ENCODE results near the gene RNF32.

The RNF32 gene

DNA sequence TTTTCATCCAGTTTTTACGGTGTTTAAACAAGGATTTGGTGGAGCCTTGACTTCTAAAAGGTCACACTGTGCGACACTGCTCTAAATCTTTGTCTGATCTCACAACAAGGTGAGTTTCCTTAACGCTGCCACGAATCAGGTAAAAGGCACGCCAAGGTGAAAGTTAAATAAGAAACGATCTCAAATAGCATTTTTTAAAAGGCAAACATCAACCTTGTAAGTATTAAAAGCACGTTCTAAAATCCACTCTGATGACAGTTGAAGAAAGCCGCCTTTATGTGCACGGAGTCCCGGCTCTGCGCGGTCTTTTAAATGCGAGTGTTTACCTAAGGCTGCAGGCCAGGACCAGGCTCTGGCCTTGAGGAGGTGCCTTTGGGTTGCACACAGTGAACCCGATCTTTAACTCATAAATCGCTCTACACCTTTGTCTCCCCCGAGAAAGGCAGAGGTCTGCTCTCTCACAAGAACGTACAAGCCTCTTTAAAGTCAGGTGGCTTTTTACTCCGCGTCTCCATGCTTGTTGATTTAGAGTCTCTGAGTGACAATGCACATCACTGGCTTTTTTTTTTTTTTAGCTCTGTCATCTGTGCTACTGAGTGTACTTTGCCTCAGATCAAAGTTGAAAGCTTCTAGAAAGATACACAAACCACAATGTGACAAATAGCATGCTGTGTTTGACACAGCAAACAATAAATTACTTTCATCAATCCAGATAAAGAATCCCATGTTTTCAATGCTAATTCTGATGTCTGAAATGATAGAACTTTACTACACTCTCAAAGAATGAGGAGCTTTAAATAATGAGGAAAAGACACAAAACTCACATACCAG lies 25.9 kb upstream of the RNF32 start:
- Histone ChIP-seq H3K4me1 (ENCODE audit: insufficient read depth, low read length, severe bottlenecking) (no peaks in the 10 kb centered on the region), H2AFZ (ENCODE audit: low read length) (no peak overlapping the region), H3K4me2 (ENCODE audit: low read length) (no peak overlapping the region), H3K36me3 (ENCODE audit: insufficient read depth, low read length) (no peaks in the 10 kb centered on the region), H3K79me2 (ENCODE audit: insufficient read depth, low read length) (no peaks in the 10 kb centered on the region), H3K9me2 (ENCODE audit: low read depth, low read length) (no peaks in the 10 kb centered on the region), H3K9ac (ENCODE audit: low read length) (no peak overlapping the region), H3K27ac (ENCODE audit: low read depth, low read length, poor library complexity, severe bottlenecking) (no peak overlapping the region), H4K20me1 (ENCODE audit: insufficient read depth, low read length) (no peaks in the 10 kb centered on the region), H3K4me3 (ENCODE audit: low read depth, low read length, poor library complexity, severe bottlenecking) (no peak overlapping the region), H3K27me3 (ENCODE audit: insufficient read depth, low read length) (peaks cover 6% of the 10 kb centered on the region), H3K9me3 (ENCODE audit: low read length) (no peaks in the 10 kb centered on the region), H3F3A (ENCODE audit: insufficient read depth, low read length) (no peaks in the 10 kb centered on the region)
- TF ChIP-seq EZH2 (IDR thresholded peaks at IDR 0.05; ENCODE audit: borderline replicate concordance, low read length): no peak
- TF ChIP-seq, protein P1, sequence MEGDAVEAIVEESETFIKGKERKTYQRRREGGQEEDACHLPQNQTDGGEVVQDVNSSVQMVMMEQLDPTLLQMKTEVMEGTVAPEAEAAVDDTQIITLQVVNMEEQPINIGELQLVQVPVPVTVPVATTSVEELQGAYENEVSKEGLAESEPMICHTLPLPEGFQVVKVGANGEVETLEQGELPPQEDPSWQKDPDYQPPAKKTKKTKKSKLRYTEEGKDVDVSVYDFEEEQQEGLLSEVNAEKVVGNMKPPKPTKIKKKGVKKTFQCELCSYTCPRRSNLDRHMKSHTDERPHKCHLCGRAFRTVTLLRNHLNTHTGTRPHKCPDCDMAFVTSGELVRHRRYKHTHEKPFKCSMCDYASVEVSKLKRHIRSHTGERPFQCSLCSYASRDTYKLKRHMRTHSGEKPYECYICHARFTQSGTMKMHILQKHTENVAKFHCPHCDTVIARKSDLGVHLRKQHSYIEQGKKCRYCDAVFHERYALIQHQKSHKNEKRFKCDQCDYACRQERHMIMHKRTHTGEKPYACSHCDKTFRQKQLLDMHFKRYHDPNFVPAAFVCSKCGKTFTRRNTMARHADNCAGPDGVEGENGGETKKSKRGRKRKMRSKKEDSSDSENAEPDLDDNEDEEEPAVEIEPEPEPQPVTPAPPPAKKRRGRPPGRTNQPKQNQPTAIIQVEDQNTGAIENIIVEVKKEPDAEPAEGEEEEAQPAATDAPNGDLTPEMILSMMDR (IDR thresholded peaks at IDR 0.05; ENCODE audit: low read length): no peak

DNA sequence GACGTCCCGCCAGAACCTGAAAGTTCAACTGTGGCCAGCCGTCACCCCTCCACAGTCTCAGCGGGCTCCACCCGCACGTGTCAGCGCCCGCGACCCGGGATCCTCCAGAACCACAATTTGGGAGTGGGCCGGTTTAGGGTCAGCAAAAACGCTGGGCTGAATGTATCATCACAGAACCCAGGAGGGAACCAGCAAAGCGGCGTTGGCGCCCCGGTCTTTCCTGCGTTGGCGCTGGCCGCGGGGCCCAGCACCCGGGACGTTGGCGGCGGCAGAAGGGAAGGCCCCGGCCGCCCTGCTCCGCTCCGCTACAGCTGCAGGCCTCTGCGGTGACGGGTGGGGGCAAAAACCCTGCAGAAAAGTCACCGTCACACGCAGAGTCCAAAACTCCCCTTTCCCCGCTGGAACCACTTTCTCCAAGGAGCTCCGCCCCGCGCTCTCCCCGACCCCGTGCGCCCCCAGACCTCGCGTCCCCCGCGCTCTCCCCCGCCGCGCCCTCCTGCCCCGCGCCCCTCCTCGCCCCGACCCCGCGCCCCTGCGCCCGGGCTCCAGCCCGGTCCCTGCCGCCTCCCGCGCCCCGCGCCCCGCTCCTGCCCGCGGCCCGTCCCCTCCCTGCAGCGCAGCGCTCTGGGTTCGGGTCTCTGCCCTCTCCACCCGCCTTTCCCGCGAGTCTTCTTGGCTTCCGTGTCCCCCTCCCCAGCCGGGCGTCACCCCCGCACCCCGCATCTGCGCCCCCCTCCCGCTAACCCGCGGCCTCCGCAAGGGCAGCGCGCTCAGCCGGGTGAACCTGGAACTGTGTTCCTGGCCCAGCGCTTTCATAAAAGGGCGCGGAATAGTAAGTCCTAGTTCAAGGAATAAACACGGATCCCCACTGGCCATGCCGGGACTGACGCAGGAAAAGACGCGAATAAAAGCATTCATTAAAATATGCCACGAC lies 24.0 kb upstream of the RNF32 start:
- Histone ChIP-seq H2AFZ (ENCODE audit: low read length) (no peak overlapping the region), H3K27ac (ENCODE audit: low read depth, low read length, poor library complexity, severe bottlenecking) (no peak overlapping the region), H3K9ac (ENCODE audit: low read length) (no peak overlapping the region), H3K4me2 (ENCODE audit: low read length) (no peak overlapping the region), H3K9me2 (ENCODE audit: low read depth, low read length) (no peaks in the 10 kb centered on the region), H3K4me1 (ENCODE audit: insufficient read depth, low read length, severe bottlenecking) (no peaks in the 10 kb centered on the region), H3K27me3 (ENCODE audit: insufficient read depth, low read length) (peaks cover 6% of the 10 kb centered on the region), H3F3A (ENCODE audit: insufficient read depth, low read length) (no peaks in the 10 kb centered on the region), H3K4me3 (ENCODE audit: low read depth, low read length, poor library complexity, severe bottlenecking) (no peak overlapping the region), H4K20me1 (ENCODE audit: insufficient read depth, low read length) (no peaks in the 10 kb centered on the region), H3K79me2 (ENCODE audit: insufficient read depth, low read length) (no peaks in the 10 kb centered on the region), H3K9me3 (ENCODE audit: low read length) (0 out of 2 replicates have a peak, but pooled peaks cover 4% of the 10 kb centered on the region), H3K36me3 (ENCODE audit: insufficient read depth, low read length) (no peaks in the 10 kb centered on the region)
- TF ChIP-seq, protein P1 (IDR thresholded peaks at IDR 0.05; ENCODE audit: low read length): no peak
- no peak for TF ChIP-seq EZH2 (IDR thresholded peaks at IDR 0.05; ENCODE audit: borderline replicate concordance, low read length)

DNA sequence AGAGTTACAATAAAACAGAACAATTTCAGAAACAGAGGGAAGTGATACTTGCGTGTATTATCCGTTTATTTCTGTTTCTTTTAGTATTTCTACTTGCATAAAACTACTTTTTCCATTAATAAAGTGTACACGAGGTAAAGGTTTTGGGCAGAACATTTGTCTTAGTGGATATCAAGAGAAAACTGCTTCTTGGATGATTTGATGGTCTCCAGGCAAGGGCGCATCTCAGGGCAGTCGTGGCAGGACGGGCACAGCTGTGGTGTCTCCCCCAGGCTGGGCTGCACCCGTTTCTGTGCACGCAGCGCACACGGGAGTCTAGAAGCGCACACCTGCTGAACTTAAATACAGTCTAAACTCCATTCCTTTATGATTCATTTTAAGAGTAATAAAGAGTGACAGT lies 23.4 kb upstream of the RNF32 start:
- Histone ChIP-seq H3K4me2 (ENCODE audit: low read length) (no peak overlapping the region), H2AFZ (ENCODE audit: low read length) (no peak overlapping the region), H3F3A (ENCODE audit: insufficient read depth, low read length) (no peaks in the 10 kb centered on the region)

More for the DNA sequence above, 23.4 kb upstream of the RNF32 start:
- H3K9me3 ChIP-seq (ENCODE audit: low read length): 0 out of 2 replicates have a peak, but pooled peaks cover 4% of the 10 kb centered on the region
- no peak overlapping the region for H3K9ac ChIP-seq (ENCODE audit: low read length)
- no peaks in the 10 kb centered on the region for H3K4me1 ChIP-seq (ENCODE audit: insufficient read depth, low read length, severe bottlenecking)
- H3K36me3 ChIP-seq (ENCODE audit: insufficient read depth, low read length): no peaks in the 10 kb centered on the region
- H3K4me3 ChIP-seq (ENCODE audit: low read depth, low read length, poor library complexity, severe bottlenecking): no peak overlapping the region
- H3K27me3 ChIP-seq (ENCODE audit: insufficient read depth, low read length): peaks cover 6% of the 10 kb centered on the region
- no peaks in the 10 kb centered on the region for H3K9me2 ChIP-seq (ENCODE audit: low read depth, low read length)
- no peaks in the 10 kb centered on the region for H4K20me1 ChIP-seq (ENCODE audit: insufficient read depth, low read length)
- no peak overlapping the region for H3K27ac ChIP-seq (ENCODE audit: low read depth, low read length, poor library complexity, severe bottlenecking)
- no peaks in the 10 kb centered on the region for H3K79me2 ChIP-seq (ENCODE audit: insufficient read depth, low read length)
- TF ChIP-seq, protein P1 (IDR thresholded peaks at IDR 0.05; ENCODE audit: low read length): no peak
- TF ChIP-seq EZH2 (IDR thresholded peaks at IDR 0.05; ENCODE audit: borderline replicate concordance, low read length): no peak
